Mesothelial cell of epicardium (in vitro differentiated cells): Measurements from ENCODE around the gene ZNF599. TPM values are rescaled to one million over a fixed set of nuclear protein-coding genes. Genes with fewer than 3 reads are reported as not detected.

Experiments
- DNase-seq, 2 experiments: peaks; one replicate each; pipeline ENCODE4 v3.0.0; 2021; ENCODE audit warnings: low spot score in 2 of 2; ENCODE audit not compliant: unreplicated experiment in 2 of 2
- H3K27ac Mint-ChIP-seq: 2 replicates; pipeline ENCODE4 v1.8.0; 2021; ENCODE audit warnings: mixed read lengths
- H3K27me3 Mint-ChIP-seq: 2 replicates; pipeline ENCODE4 v1.8.0; 2021; ENCODE audit warnings: low read depth, mixed read lengths
- H3K36me3 Mint-ChIP-seq: 2 replicates; pipeline ENCODE4 v1.8.0; 2021; ENCODE audit warnings: mixed read lengths
- H3K4me1 Mint-ChIP-seq: 2 replicates; pipeline ENCODE4 v1.8.0; 2021; ENCODE audit warnings: mixed read lengths
- H3K4me3 Mint-ChIP-seq: 2 replicates; pipeline ENCODE4 v1.8.0; 2021; ENCODE audit warnings: mild to moderate bottlenecking, moderate library complexity, mixed read lengths
- H3K9me3 Mint-ChIP-seq: 2 replicates; pipeline ENCODE4 v1.8.0; 2021; ENCODE audit warnings: mixed read lengths
- CTCF ChIP-seq: fragments of 200-600 bp; sonication (generic); IDR thresholded peaks from one replicate; pipeline ENCODE4 v1.5.0; 2021; ENCODE audit warnings: antibody characterized with exemption; ENCODE audit not compliant: unreplicated experiment
- total RNA-seq: library from RNA; stranded (reverse); gene quantifications from 3 replicates; pipeline ENCODE4 v1.2.1, GENCODE V29; 2021

ZNF599 gene
- total RNA-seq, 1 donor from 2014 or later, result 8.7 TPM

- no peaks in the 10 kb centered on the region for H3K27me3 Mint-ChIP-seq
- peaks cover 77% of the 10 kb centered on the region for H3K36me3 Mint-ChIP-seq
- H3K9me3 Mint-ChIP-seq, result peaks cover 49% of the 10 kb centered on the region
- H3K4me3 Mint-ChIP-seq, result no peak overlapping the region
- H3K4me1 Mint-ChIP-seq, result peaks cover 3% of the 10 kb centered on the region
- H3K27ac Mint-ChIP-seq, result no peak overlapping the region
- TF ChIP-seq CTCF, result no peak
- no peak for DNase-seq
Observed at GRCh38 chr19:34766386-34766785, 6.6 kb downstream of the ZNF599 start.

- no peak overlapping the region for H3K27ac Mint-ChIP-seq
- peaks cover 73% of the 10 kb centered on the region for H3K36me3 Mint-ChIP-seq
- no peaks in the 10 kb centered on the region for H3K27me3 Mint-ChIP-seq
- TF ChIP-seq CTCF, result no peak
- DNase-seq, result no peak
- no peak overlapping the region for H3K4me3 Mint-ChIP-seq
- H3K9me3 Mint-ChIP-seq, result peaks cover 81% of the 10 kb centered on the region
- no peaks in the 10 kb centered on the region for H3K4me1 Mint-ChIP-seq
Observed at GRCh38 chr19:34759218-34759917, 13.6 kb downstream of the ZNF599 start.

- H3K4me3 Mint-ChIP-seq, result no peak overlapping the region
- DNase-seq, result no peak
- H3K27me3 Mint-ChIP-seq, result no peaks in the 10 kb centered on the region
- no peak overlapping the region for H3K27ac Mint-ChIP-seq
- peaks cover 63% of the 10 kb centered on the region for H3K36me3 Mint-ChIP-seq
- TF ChIP-seq CTCF, result no peak
- H3K9me3 Mint-ChIP-seq, result peaks cover 82% of the 10 kb centered on the region
- no peaks in the 10 kb centered on the region for H3K4me1 Mint-ChIP-seq
Observed at GRCh38 chr19:34757441-34757840, 15.6 kb downstream of the ZNF599 start.

GRCh38 chr19:34744896-34745690, 27.9 kb downstream of the ZNF599 start:
- peaks cover 90% of the 10 kb centered on the region for H3K9me3 Mint-ChIP-seq

GRCh38 chr19:34734537-34735103, 38.4 kb downstream of the ZNF599 start:
- peak overlapping the region; percentile 98 for H3K27ac Mint-ChIP-seq
- peaks cover 33% of the 10 kb centered on the region for H3K36me3 Mint-ChIP-seq
- no peak for DNase-seq
- H3K9me3 Mint-ChIP-seq, result peaks cover 20% of the 10 kb centered on the region
- H3K4me1 Mint-ChIP-seq, result peaks cover 24% of the 10 kb centered on the region
- no peak for TF ChIP-seq CTCF
- H3K27me3 Mint-ChIP-seq, result no peaks in the 10 kb centered on the region
- H3K4me3 Mint-ChIP-seq, result peak overlapping the region; percentile 90

More at GRCh38 chr19:34744896-34745690, 27.9 kb downstream of the ZNF599 start:
- Mint-ChIP-seq H3K27me3 (no peaks in the 10 kb centered on the region), H3K27ac (no peak overlapping the region), H3K4me3 (no peak overlapping the region), H3K4me1 (no peaks in the 10 kb centered on the region), H3K36me3 (peaks cover 83% of the 10 kb centered on the region)
- no peak for TF ChIP-seq CTCF
- DNase-seq, result no peak
